H1 (cell line): ENCODE data around the gene U2SURP. TPM values are rescaled to one million over a fixed set of nuclear protein-coding genes. Genes with fewer than 3 reads are reported as not detected.

Source experiments
- KDM5A ChIP-seq: fragments of 200-600 bp; IDR thresholded peaks from 2 replicates; pipeline ENCODE4 v1.7.1; 2012; ENCODE audit warnings: mild to moderate bottlenecking, low read length, inconsistent platforms, mixed read lengths
- POLR2A ChIP-seq, 2 experiments: IDR thresholded peaks; 1 replicate in 1 of 2; 2 replicates in 1 of 2; pipeline ENCODE4 v1.6.1; 2011; ENCODE audit warnings: low read depth in 2 of 2, low read length in 2 of 2, mild to moderate bottlenecking in 2 of 2; ENCODE audit errors: control extremely low read depth in 1 of 2
- RFX5 ChIP-seq: IDR thresholded peaks from 2 replicates; pipeline ENCODE4 v1.6.1; 2011; ENCODE audit warnings: low read depth, low read length, improper control_type of control experiment, borderline replicate concordance
- SIN3A ChIP-seq, 2 experiments: IDR thresholded peaks in 1 of 2; conservative IDR thresholded peaks in 1 of 2; 2 replicates each; pipeline ENCODE4 v1.6.1; 2011 to 2012; ENCODE audit warnings: low read length in 2 of 2, improper control_type of control experiment in 1 of 2, low read depth in 1 of 2, mild to moderate bottlenecking in 1 of 2
- TAF7 ChIP-seq: optimal IDR thresholded peaks from 2 replicates; pipeline ENCODE3; 2011; ENCODE audit warnings: low read depth, mild to moderate bottlenecking, inconsistent platforms, low read length, moderate library complexity, borderline replicate concordance
- TEAD4 ChIP-seq: IDR thresholded peaks from 2 replicates; pipeline ENCODE4 v1.6.1; 2012; ENCODE audit warnings: low read depth, low read length, inconsistent platforms, mixed read lengths
- USF2 ChIP-seq: IDR thresholded peaks from 2 replicates; pipeline ENCODE4 v1.6.1; 2011; ENCODE audit warnings: low read length, improper control_type of control experiment
- polyA plus RNA-seq, 7 experiments: library from polyadenylated mRNA; depleted of rRNA in 3 of 7; stranded (reverse) in 5 of 7; unstranded in 2 of 7; fragments of >200 nt in 5 of 7; fragments of 200-250 nt in 2 of 7; gene quantifications; 1 replicate in 5 of 7; 2 replicates in 1 of 7; 4 replicates in 1 of 7; pipeline versions ENCODE4 v1.2.1 to v1.2.3, GENCODE V29; 2011 to 2013; ENCODE audit warnings: missing spikeins in 2 of 7, mixed read lengths in 2 of 7
- total RNA-seq: library from RNA; stranded (reverse); fragmentation: NEBNext Ultra II Directional; extraction: Animal tissue kit (Norgen Biotek cat#: 25700); gene quantifications from 2 replicates; pipeline ENCODE4 v1.2.1, GENCODE V29; 2021

Gene U2SURP
- total and polyA plus RNA-seq, 2 of the 8 experiments (the other 6 are each of a cell fraction or from before 2014, with no cell fraction given), result 22.2 to 167 TPM

- TF ChIP-seq USF2 (no peak), RFX5 (no peak), TAF7 (no peak), SIN3A (conservative IDR thresholded peaks at IDR 0.05 in 1 of 2, IDR thresholded peaks at IDR 0.05 in 1 of 2; ENCODE audit: low read depth in 1 of 2, low read length in 2 of 2) (no peak), POLR2A (IDR thresholded peaks at IDR 0.05; ENCODE audit: control extremely low read depth in 1 of 2, low read depth in 2 of 2, low read length in 2 of 2) (no peak), KDM5A (no peak), TEAD4 (no peak)
Observed at GRCh38 chr3:143089965-143090364, 88.6 kb downstream of the U2SURP start (continued).
